KG1 (cell line): Measurements from ENCODE around the gene ZNF66.
"Not testable (repeated sequence)": the region's sequence is repeated elsewhere in the genome, so short reads cannot be mapped to it uniquely, and the experiment has no call there.

ENCODE experiments used
- DNase-seq: peaks from one replicate; lab custom pipeline; 2025; lab: John Stamatoyannopoulos, UW

ZNF66 gene

GRCh38 chr19:20776083-20777076 is at the start of gene ZNF66:
Gene ZNF66, plus strand, starts transcription at chr19:20776304. Its CDS starts 144 bp downstream, at chr19:20776448.
- DNase-seq: peak; percentile 96

- not testable (repeated sequence) for DNase-seq
Measured at GRCh38 chr19:20750169-20750568, 25.9 kb upstream of the ZNF66 start.

GRCh38 chr19:20752291-20752690 is 23.8 kb upstream of the ZNF66 start:
- DNase-seq: not testable (repeated sequence)

- DNase-seq: not testable (repeated sequence)
Measured at GRCh38 chr19:20769225-20769736, 6.8 kb upstream of the ZNF66 start.

GRCh38 chr19:20787786-20788185 is 11.7 kb downstream of the ZNF66 start:
- no peak for DNase-seq

GRCh38 chr19:20791806-20792205 is 15.7 kb downstream of the ZNF66 start:
- DNase-seq: no peak

- not testable (repeated sequence) for DNase-seq
Measured at GRCh38 chr19:20806311-20807262, 30.5 kb downstream of the ZNF66 start.

- no peak for DNase-seq
Measured at GRCh38 chr19:20840371-20840770, 64.3 kb downstream of the ZNF66 start.
